Measurements from ENCODE around the gene ABI2.
"Not testable (repeated sequence)": the region's sequence is repeated elsewhere in the genome, so short reads cannot be mapped to it uniquely, and the experiment has no call there.

ABI2 gene

DNA sequence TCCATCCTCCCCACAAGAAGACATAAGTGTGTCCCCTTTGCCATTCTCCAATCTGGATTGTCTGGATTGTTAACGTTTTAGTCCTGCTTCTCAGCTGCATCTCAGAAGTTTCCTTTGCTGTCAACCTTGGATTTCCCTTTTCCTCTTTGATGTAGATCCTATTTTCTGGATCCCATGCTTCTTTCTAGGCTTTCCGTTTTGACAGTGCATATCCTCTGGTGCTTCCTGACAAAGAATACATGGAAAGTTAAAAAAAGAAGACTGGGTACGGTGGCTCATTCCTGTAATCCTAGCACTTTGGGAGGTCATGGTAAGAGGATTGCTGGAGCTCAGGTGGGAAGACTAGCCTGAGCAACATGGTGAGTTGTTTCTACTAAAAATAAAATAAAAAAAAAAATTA is 26.8 kb downstream of the ABI2 start:
- no peak for DNase-seq

DNA sequence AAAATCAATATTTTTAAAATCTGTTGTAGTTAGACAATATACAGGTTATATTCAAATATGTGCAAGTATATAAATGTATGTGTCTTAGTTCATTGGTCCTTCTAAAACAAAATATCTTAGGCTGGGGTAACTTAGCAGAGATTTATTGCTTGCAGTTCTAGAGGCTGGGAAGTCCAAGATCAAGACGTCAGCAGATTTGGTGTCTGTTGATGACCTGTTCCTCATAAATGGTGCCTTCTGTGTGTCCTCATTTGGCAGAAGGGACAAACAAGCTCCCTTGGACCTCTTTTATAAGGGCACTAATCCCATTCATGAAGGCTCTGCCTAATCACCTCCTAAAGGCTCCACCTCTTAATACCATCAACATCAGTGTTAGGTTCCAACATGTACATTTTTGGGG is 31.3 kb downstream of the ABI2 start:
- no peak for DNase-seq

DNA sequence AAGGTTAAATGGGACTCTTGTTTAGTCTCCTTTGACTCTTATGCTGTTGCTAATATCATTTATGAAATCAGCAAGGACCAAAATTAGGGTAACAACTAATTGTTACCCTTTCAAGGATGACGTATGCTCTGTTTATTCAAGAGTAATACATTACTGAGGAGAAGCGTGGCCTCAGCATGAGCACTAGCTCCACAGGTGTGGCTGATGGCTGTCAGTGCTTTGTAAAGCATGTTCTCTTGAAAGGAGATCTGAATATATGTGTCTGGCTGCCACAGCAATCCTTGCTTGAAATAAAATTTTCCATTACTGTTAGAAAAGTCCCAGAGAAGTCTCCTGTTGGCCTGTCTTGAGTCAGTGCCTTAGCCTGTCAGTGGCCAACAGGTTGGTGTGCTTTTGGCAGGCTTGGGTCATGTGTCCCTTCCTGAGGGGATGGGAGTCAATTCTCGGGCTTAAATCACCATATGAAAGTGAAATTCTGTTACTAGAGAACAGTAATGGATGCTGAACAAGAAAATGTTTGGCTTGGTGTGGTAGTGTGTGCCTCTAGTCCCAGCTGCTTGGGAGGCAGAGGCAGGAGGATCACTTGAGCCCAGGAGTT is 32.7 kb downstream of the ABI2 start:
- DNase-seq, result no peak

DNA sequence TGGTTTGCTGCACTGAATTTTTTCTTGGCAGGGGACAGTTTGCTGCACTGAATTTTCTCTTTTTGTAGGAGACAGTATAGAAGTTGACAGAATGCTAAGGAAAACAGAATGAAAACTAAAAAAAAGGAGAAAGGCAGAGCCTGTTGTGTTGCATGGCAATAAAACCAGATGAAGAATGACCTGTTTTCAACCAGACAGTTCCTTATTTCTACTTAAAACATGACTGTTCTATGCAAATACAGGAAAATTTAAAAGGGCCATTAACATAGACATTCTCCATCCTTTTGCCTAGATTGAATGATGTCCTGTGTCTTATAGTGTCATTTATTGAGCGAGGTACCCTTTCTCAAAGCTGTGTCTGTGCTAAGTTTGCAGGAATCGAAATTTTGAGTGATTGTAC is 33.3 kb downstream of the ABI2 start:
- DNase-seq, result no peak

DNA sequence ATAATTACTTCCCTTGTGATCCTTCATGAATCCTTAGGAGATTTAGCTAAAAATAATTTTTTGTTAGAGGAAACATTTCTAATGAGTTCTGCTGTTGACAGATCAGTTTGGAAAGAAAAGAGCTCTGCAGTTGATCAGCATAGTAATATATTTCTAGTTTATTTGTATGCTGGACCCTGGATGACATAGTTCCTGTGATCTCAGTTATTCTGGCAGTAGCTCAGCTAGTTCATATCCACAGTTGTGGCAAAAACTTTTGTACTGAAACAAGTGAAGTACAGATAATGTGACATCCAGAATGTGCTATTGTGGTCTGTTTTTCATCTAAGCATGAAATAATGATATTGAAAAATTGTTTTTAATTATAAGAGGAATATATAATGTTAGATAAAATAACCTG is 33.7 kb downstream of the ABI2 start:
- DNase-seq, result no peak

DNA sequence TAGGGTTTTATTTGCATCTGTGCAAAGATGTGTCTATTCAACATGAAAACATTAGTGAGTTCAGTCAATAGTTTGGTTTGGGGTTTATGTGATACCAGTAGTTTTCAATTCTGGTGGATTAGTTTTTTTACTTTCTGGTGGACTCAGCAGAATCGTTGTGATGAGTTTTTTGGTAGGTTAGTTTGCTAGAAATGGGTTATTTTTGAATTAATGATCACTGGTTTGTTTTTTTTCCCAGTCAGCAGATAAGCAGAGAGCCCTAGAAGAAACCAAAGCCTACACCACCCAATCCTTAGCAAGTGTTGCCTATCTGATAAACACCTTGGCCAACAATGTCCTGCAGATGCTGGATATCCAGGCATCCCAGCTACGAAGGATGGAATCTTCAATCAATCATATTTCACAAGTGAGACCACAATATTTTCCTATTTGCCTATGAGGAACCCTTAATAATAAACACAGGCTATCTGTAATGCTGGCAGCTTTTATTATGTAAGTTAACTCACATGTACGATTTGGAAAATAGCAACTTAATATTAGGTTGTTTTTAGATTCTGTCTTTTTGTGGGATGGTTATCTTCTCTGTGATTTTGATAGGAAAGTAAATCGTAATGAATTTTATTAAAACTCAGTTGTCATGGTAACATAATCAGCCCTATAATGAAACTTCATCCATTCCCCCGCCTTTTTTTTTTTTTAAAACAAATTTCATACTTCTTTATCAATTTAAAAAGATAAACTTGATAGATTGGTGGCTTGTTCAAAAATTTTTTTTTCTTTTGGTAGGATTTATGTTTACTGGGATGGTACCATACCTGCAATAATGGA is 38.7 kb downstream of the ABI2 start:
- no peak for DNase-seq

DNA sequence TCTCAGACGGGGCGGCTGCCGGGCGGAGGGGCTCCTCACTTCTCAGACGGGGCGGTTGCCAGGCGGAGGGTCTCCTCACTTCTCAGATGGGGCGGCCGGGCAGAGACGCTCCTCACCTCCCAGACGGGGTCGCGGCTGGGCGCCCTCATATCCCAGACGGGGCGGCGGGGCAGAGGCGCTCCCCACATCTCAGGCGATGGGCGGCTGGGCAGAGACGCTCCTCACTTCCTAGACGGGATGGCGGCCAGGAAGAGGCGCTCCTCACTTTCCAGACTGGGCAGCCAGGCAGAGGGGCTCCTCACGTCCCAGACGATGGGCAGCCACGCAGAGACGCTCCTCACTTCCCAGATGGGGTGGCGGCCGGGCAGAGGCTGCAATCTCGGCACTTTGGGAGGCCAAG is 44.5 kb downstream of the ABI2 start:
- DNase-seq, result not testable (repeated sequence)

DNA sequence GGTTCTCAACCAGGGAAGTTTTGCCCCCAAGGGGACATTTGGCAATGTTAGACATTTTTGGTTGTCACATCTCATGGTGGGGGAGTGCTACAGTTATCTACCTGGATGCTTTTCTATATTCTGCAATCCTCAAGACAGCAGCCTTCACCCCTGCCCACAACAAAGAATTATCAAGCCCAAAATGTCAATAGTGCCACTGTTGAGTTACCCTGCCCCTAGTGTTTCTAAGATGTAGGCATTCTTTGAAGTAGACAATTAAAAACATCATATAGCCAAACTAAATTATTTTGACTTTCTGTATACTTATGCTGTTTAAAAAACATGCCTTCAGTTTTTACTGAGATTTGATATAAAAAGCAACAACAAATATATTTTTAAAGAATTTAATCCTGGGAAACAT is 48.0 kb downstream of the ABI2 start:
- DNase-seq, result no peak

DNA sequence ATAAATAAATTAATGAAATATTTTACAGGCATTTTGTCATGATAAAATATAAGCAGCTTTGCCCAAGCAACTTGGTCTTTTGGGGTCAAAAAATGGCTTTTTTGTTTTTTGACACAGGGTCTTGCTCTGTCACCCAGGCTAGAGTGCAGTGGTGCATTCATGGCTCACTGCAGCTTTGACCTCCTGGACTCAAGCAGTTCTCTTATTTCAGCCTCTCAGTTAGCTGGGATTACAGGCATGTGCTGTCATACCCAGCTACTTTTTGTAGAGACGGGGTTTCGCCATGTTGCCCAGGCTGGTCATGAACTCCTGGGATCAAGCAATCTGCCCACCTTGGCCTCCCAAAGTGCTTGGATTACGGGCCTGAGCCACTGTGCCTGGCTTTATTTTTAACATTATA is 51.0 kb downstream of the ABI2 start:
- no peak for DNase-seq

DNA sequence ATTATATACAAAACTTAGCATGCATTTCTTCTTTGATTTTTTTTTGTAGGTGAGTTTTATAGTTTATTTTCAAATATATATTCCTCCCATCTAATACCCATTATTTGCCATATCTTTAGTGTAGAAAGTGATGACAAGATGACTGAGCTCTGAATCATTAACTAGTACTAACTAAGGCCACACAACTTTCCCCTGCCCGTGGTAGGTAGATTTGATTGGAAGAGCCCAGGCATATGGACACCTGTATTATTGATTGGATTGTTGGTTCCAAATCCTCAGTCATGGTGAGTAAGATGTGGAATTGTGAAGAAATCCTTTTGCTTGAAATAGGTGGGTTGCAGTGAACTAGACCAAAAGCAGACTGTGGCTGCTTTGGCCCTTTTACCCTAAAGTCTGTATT is 54.8 kb downstream of the ABI2 start:
- no peak for DNase-seq

DNA sequence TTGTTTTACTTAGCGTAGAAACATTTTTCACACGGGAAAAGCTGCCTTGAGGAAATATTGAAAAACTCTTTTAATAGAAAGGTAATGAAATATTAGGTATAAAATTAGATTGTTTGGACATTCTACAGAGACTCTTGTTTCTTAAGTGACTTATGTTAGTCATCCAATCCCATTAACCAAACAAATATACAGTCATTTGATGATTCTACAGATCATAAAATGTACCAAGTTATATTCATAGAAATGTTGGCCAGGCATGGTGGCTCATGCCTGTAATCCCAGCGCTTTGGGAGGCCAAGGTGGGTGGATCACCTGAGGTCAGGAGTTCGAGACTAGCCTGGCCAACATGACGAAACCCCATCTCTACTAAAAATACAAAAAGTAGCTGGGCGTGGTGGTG is 60.0 kb downstream of the ABI2 start:
- not testable (repeated sequence) for DNase-seq

DNA sequence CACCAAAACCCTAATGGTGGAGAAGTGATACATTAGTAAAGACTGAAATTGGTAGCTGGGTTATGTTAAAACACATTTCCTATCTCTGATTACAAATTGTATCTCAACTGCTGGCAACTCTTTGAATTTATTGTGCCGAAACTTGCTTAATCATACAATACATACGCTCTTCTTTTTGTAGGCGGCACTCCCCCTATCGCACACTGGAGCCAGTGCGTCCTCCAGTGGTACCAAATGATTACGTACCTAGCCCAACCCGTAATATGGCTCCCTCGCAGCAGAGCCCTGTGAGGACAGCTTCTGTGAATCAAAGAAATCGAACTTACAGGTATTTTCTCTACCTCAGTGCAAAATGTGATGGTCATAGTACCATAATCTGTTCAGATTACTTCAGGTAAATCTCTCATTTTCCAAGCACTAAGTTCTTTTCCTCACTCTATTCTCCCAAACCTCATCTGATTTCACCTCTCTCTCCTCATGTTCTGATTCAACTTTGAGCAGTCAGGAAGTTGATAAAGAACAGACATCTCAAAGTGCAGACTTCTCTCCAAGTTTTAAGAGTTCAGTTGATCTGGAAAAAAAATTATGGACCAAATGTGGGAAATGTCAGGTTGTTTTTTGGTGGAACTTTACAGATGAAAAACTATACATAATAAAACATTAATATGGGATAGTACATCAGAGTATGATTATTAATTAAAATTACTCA is 66.5 kb downstream of the ABI2 start:
- no peak for DNase-seq

DNA sequence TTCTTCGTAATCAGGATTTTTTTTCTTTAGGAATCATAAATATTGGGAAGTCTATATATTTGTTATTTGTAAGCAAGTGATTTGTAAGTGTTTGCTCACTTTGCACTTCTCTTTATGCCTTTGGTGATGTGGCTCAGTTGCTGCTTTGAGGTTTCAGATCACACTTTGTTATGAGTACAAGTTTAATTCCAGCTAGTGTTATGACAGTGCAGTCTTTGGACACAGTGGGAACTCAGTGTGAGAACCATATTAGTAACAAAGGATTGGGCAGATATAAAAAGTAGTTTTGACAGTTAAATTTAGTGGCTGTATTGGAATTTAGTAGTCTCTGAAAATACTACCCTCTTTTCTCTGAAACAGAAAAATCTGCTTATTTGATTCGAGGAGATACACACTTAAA is 67.7 kb downstream of the ABI2 start:
- no peak for DNase-seq

DNA sequence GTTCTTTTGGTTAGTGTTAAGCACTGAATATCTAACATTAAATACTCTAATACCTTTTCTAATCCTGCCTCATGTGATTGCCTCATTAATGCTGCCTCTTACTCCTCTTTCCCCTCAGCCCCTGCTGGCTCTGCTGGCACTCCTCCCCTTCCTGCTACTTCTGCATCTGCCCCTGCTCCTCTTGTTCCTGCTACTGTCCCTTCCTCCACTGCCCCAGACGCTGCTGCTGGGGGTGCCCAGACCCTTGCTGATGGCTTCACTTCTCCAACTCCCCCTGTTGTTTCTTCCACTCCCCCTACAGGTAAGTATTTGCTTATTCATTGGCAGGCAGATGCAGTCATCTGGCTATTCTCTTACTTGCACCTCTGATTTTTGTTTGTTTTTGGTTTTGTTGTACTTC is 68.5 kb downstream of the ABI2 start:
- DNase-seq, result no peak

DNA sequence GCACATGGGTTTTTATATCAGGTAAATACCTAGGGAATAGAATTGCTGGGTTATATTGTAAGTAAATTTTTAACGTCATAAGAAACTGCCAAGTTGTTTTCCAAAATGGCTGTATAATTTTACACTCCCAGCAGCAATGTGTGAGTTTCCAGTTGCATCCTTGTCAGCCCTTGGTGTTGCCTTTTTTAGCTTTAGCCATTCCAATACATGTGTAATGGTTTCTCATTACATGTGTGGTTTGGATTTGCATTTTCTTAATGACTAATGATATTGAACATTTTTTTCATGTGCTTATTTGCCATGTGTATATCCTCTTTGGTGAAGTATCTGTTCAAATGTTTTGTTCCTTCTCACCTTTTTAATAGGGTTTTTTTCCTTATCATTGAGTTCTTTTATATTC is 70.8 kb downstream of the ABI2 start:
- DNase-seq, result no peak

DNA sequence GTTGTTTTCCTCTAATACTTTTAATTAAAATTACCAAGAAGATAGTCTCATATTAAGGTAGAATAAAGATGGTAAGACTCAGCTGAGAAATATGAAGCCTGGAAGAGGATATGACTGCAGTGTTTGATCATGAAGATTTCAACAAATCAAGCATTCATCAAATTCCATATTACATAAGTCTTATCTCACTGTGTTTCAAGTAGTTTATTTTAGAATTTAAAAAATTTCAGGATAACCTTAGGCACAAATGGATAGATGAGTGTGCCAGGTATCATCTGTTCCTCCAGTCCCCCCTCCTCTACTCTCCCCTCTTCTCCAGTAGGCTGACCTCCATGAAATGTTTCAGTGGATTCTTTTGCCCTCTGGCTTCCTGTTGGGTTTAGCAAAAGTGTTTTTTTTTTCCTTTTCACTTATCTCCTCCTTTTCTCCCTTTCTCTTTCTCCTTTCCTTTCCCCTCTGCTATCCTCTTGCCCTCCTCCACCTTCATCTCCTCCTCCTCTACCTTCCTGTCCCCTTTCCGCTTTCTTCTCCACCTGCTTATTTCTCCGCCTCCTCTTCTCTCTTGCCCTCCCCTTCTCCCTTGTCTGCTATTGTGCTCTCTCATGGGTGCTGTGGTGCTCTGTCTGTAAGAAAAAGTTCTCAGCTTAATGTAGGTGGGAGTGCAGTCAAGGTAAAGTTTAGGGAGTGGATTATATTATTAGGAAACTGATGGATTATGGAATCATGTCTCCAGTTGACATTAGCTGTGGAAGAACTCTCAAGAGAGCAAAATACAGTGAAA is 72.8 kb downstream of the ABI2 start:
- peak in 3 of 56 donors; percentile 2 to 12 (median 9) for DNase-seq

DNA sequence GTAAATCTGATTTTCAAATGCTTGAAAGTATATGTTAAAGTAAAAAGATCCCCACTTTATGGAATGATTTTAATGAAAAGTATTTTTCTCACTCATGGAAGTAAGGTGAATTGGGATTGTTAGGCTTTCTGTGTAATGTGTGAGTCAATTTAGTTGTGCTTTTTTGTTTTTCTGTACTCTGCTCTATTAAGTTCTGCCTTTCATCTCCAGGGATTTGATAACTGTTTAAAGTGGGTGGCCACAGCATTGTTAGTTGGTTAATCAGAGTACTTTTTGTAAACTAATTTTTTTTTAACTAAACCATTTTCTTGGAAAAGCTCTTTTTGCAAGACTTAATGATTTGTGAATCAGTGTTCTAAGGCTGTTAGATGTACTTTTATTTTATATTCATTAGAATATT is 76.8 kb downstream of the ABI2 start:
- no peak for DNase-seq

DNA sequence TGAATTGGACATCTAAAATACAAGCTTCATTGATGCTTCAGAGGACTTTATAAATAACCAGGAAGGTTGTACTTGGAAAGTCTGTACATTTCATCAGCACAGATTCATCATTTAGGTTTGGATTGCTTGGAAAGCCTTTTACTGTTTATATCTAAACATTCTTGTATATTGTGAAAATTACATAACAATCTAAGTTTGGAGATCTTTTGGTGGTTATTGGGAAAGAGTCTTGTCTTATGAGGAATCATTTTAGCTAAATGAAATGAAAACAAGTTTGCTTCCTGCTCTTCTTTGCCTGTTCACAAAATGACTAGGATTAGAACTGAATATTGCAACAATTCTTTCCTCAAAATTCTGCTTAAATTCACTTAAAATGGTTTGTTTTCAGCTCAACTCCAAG is 79.3 kb downstream of the ABI2 start:
- no peak for DNase-seq

DNA sequence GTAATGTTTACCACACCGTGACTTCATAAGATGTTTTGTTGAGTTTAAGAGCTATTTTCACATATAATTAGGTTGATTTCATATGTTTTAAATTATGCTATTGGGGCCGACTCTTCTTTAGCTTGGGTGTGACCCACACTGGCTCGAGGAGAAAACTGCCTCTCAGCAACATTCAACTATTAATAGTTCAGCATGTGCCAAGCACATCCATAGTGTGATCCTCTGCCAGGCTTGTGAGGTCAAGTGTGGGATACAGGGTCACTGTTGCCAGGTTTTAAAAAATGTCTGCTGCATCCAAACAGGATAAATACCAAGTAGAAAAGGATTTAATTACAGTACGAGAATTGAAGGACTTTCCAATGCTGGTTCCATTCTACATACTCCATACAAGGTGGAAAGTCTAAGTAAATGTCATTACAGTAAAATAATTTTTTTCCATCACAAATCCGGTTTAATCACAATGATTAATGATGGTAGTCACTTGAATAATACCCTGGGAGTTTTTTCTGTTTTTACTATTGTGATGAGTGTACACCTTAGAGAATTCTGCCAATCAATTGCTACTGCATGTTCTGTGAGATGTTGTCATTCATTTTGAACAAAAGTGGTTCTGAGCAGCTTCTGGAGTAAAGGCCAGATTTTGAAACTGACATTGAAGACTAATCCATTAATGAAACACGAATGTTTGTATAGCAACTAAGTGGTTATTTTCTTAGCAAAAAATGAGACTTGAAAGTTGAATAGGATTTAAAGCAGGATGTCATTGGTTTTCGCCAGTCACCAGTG is 84.5 kb downstream of the ABI2 start:
- DNase-seq, result no peak

DNA sequence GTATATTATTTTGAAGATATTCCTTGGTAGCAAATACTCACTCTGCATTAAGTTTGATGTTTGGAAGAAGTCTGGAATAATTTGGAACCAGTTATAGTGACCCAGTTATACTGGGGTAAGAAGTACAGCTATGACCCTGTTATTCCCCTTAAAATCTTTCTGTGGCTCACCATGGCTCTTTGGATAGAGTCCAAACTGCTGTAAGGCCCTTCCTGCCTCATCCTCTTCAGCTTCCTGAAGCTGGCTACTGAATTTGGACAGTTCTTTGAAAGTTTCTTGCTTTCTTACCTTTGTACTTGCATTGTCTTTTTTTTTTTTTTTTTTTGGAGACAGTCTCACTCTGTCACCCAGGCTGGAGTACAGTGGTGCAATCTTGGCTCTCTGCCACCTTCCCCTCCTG is 85.6 kb downstream of the ABI2 start:
- no peak for DNase-seq

DNA sequence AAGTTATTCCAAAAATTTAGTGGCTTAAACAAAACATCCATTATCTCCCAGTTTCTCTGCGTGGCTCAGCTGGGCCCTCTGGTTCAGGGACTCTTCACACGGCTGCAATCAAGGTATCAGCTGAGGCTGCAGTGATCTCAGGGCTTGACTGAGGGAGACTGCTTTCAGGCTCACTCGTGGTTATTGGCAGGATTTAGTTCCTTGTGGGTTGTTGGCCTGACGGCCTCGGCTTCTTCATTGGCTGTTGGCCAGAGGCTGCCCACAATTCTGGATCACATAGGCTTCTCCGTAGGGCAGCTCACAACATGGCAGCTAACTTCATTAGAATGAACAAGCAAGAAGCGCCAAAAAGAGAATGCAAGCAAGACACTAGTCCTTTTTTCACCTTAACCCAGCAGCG is 90.1 kb downstream of the ABI2 start:
- DNase-seq, result no peak
